ENCODE measurements around the gene SLC35A2.

SLC35A2 gene

GRCh38 chrX:48927123-48927522 lies 15.7 kb upstream of the SLC35A2 start:
- DNase-seq, result no peak

DNA sequence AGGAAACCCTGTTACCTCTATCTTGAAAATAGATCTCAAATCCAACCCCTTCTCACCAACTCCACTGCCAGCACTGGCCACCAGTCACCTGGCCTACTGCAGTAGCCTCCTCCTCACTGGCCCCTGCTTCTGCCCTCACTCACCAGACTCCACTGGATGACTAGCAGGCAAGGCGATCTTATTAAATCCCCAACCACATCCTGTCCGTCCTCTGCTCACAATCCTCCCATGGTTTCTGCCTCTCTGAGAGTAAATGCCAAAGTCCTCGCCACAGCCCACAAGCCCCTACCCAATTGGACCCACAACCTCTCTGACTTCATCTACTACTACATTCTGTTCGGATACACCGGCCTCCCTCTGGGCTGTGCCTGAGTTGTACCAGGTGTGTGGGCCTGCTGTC lies 12.8 kb upstream of the SLC35A2 start:
- no peak for DNase-seq

DNA sequence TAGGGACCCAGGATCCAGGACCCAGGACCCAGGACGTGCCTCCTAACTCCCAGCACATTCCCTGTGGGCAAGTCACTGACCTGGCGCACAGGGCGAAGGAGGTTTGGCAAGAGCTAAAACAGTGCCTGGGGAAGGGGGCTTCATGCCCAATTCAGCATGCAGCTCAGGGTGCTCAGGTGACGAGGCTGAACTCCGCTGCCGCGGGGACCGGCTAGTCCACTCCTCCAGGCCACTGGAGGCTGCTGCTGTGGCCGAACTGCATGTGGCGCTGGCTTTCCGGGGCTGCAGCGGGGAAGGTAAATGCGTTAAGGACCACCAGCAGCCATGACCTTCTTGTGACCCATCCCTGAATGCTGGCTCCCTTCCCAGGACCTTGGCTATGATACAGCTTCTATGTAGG lies 12.3 kb upstream of the SLC35A2 start:
- DNase-seq, result no peak

DNA sequence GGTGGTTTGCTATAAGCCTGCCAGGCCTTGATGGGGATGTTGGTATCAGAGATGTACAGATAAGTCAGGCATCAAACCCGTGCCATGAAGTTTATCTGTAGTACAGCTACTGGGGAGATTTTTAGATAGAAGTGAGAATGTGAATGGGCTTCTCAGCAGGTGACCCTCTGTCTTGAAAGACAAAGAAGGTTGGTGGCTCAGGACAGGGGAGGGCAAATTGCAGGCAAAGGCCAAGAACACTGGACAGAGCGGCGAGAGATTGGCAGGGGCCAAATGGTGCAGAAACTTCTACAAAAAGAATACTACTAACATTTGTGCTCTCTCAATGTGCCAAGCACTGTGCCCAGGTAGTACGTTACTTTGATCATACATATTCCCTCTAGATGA lies 9.3 kb upstream of the SLC35A2 start:
- no peak for DNase-seq

- DNase-seq, result no peak
Measured at GRCh38 chrX:48919947-48920717, 8.7 kb upstream of the SLC35A2 start.

GRCh38 chrX:48919360-48919841 lies 8.0 kb upstream of the SLC35A2 start:
- no peak for DNase-seq

DNA sequence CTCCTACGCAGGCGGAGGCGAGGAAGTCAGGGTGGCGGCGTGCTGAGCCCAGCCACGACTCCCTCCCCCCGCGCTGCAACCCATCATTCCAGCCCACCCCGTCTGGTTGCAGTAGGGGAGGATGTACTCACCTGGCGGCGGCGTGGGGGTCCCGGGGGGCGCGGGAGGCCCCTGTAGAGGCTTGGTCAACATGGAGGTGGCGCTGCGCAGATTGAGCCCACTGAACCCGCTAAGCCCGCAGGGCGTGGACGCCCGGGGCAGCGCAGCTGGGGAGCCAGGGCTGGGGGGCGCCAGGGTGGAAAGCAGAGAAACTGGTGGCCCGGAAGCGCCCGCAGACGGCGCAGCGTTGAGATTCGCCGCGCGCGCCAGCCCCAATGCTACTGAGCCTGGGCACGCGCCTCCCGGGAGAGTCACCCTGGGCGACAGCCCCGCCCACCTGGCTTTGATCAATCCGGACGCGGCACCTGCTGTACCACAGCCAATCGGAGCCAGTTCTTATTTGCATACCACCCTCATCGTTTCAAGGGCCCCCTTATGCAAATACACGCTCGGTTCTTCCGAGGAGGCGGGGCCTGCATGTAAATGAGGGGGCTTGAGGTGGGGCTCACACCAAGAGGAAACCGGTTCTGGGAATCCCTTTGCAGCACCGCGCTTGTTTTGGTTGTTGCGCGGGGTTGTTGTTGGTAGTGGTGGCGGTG lies 7.3 kb upstream of the SLC35A2 start, which contains the start of gene PIM2:
Gene PIM2, minus strand, starts transcription at position 382 of the 698 bp plus-strand sequence. Its CDS starts 190 bp downstream, at position 192.
- peak; percentile 85 for DNase-seq

GRCh38 chrX:48918301-48918642 lies 6.8 kb upstream of the SLC35A2 start:
- no peak for DNase-seq

- DNase-seq, result peak; percentile 43
Measured at GRCh38 chrX:48917139-48918001, 5.9 kb upstream of the SLC35A2 start.

DNA sequence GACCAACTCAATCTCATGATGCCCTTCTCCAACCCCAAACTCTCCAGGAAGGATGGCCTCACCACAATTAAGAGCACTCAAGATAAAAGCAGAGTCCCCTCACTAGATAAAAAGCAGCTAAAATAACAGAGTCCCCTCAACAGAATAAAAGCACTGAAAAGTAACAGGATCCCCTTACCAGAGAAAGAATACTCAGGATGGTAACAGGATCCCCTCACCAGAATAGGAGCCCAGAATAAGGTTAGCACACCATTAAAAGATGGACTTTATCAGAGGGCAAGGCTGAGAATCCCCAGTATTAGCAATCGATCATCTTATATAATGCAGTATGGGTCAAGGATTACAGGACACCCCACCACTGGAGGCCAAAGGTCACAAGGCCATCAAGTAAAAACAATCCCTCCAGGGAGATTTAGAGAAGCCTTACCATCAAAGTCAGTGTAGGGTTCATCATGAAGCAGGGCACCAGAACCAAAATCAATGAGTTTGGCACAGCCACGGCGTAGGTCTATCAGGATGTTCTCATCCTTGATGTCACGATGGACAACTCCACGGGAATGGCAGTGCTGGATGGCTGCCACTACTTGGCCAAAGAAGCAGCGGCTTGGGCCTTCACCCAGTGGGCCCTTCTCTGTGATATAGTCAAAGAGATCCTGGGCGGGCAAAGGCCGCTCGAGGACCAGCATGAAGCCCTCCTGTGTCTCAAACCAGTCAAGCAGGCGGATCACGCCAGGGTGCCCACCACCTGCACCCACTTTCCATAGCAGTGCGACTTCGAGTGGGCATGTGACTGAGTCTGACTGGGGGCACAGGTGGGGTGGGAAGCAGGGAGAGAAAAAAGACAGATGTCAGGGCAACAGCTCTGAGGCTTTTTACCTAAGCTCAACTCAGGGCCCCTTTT lies 3.4 kb upstream of the SLC35A2 start:
- no peak for DNase-seq

DNA sequence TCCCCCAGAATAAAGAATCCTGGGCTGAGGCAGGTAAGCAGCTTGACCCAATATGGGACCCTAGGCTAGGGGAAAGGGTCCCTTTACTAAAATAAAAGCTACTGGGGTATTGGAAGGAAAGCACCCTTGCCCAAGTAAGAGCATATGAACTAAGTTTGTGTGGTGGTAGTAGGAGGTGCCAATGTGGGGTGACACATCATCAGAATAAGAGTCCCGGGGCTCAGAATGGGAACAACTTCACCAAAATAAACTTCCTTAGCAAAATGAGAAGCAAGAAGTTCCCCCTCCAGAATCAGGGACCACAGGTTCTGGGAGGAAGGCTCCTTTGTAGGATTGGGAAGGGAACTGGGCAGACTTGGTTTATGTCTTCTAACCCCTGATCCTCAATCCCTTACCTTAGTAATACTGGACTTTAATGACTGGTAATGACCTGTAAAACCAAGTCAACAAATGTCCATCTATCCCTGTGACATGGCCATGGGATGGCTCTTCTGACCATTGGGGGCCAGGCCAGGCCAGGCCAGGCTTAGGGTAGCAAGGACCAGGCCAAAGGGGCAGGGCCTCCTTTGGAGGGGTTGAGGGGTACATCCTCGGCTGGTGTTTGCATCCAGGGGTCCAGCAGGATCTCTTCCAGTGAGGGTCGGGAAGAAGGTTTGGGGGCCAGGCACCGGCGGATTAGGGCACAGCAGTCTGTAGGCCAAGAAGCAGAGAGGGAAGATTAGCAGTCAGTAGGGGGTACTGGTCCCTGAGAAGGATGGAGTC lies 2.3 kb upstream of the SLC35A2 start:
- DNase-seq, result no peak

- DNase-seq, result no peak
Measured at GRCh38 chrX:48910926-48911411, 477 bp downstream of the SLC35A2 start.

DNA sequence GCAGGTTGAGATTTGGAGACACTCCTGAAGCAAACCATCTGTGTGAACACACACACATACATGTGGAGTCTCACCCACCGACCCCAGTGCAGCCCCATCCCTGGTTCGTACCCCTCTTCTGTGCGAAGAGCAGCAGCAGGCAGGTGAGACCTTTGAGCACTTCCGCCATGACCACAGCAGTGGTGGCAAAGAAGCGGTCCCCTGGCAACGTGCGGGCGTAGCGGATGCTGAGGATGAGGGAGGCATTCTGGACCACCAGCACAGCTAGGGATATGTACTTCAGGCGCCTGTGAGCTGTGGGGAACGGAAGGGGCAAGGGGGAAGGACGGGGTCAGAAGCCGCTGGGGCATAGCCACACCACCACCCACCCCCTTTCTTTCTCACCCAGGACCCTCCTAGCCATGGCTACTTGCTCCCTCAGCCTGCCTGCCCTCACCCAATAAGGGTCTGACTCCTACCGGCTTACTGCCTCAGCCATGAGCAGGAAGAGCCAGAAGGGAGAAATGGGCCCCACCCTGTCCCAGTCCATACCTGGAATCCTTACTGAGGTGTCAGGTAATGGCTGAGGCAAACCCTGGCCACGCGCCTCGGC lies 1.6 kb downstream of the SLC35A2 start:
- DNase-seq, result no peak

DNA sequence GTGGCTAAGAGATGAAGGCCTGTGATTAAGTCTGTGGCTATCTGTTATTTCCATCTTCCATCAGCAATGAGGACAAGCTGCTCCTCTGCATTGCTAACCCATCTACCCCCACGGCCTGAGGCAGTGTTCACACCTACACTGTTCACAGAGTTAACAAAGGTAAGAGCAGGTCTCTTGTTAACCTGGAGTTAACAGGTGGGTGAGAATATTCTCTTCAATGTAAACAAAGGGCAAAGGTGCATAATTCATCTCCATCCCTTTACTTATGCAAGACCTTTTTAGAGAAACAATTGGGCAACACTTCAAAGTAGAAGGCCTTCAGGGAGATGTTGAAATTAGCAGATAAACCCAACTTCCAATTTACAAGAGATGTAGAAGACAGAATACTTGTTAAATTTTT lies 2.8 kb downstream of the SLC35A2 start:
- no peak for DNase-seq

GRCh38 chrX:48905090-48905790 lies 6.2 kb downstream of the SLC35A2 start:
- DNase-seq, result no peak

DNA sequence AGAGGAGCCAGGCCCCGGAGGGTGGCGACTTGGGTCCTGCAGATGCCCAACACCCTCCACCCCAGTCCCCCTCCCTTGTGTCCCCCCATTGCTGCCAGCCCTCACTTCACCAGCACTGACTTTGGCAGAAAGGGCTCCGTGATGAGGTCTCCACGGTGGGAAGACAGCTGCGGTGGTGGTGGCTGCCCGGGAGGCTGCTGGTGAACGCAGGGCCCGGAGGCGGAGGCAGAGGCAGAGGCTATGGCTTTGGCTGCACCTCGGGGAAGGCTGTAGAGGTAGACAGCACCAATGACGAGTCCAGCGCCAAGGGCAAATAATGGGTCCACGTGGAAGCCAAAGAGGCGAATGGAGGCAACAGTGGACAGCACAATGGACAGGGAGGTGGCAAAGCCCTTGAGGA lies 6.8 kb downstream of the SLC35A2 start:
- DNase-seq, result no peak

DNA sequence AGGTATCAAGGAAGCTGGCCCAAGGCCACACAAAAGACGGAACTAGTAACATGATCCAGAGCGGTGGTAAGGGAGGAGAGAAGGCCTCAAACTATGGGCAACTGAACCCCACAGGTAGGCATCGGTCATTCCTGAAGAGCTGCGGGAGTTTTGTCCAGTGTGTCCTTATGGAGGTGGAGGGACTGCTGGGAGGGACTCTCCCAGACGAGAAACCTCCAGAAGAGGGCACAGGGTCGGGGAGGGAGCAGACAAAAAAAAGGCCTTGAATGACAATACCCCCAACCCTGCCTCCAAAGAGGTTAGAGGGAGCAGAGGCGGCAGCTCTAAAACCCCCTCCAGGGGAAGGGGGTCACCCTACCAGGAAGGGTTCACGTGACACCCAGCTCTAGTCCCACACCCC lies 7.3 kb downstream of the SLC35A2 start:
- DNase-seq, result no peak

GRCh38 chrX:48903290-48903689 lies 8.2 kb downstream of the SLC35A2 start:
- no peak for DNase-seq

DNA sequence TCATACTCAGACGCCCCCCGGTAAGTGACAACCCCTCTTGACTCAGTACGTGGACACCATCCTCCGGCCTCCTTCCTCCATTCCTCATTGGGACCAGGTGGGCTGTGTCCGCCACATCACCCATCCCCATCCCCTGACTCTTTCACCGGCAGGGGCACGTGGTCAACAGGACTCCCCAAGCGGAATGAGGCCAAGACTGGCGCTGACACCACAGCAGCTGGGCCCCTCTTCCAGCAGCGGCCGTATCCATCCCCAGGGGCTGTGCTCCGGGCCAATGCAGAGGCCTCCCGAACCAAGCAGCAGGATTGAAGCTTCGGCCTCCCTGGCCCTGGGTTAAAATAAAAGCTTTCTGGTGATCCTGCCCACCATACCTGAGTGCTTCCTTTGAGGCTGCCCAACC lies 8.7 kb downstream of the SLC35A2 start:
- DNase-seq, result no peak

- no peak for DNase-seq
Measured at GRCh38 chrX:48902135-48902534, 9.3 kb downstream of the SLC35A2 start.
